Panc1 (cell line): ENCODE measurements around the gene FARP1. TPM values are rescaled to one million over a fixed set of nuclear protein-coding genes. Genes with fewer than 3 reads are reported as not detected.

Source experiments
- ATAC-seq: fragments of 200-7000 bp; cut with Tn5 transposase; 2 replicates; pipeline ENCODE4 v1.9.1; 2020; ENCODE audit warnings: mild to moderate bottlenecking, moderate library complexity
- BruUV-seq: library from RNA; stranded (reverse); fragments of 400-500 nt; replicated peaks from 2 replicates; lab custom pipeline; 2021; lab: Mats Ljungman, UMichigan
- CTCF ChIA-PET: fragments of 300-600 bp; sonication (Branson Sonifier 250); formaldehyde crosslinking; loops from one replicate; lab custom pipeline; 2022; ENCODE audit warnings: antibody characterized with exemption; lab: Charles Lee
- POLR2A ChIA-PET: fragments of 300-600 bp; sonication (Branson Sonifier 250); formaldehyde crosslinking; loops from one replicate; lab custom pipeline; 2022; ENCODE audit warnings: antibody characterized with exemption; lab: Charles Lee
- DNase-seq: peaks from one replicate; pipeline ENCODE4 v3.0.0-alpha.2; 2010; ENCODE audit warnings: low read depth, low spot score
- H3K27ac ChIP-seq: 2 replicates; pipeline ENCODE4 v1.5.1; 2011; ENCODE audit warnings: mild to moderate bottlenecking, low read length, inconsistent platforms
- H3K27me3 ChIP-seq: fragments of 200-500 bp; sonication (Bioruptor generic); 2 replicates; pipeline ENCODE4 v1.6.0; 2014; ENCODE audit warnings: low read length, inconsistent platforms; ENCODE audit not compliant: control insufficient read depth, insufficient read depth
- H3K36me3 ChIP-seq: fragments of 200-500 bp; sonication (Bioruptor generic); 2 replicates; pipeline ENCODE4 v1.5.1; 2014; ENCODE audit warnings: inconsistent platforms, mild to moderate bottlenecking, low read length, moderate library complexity; ENCODE audit not compliant: control insufficient read depth, insufficient read depth
- H3K4me1 ChIP-seq: 2 replicates; pipeline ENCODE4 v1.5.1; 2011; ENCODE audit warnings: inconsistent platforms, mild to moderate bottlenecking, low read length, moderate library complexity; ENCODE audit not compliant: control insufficient read depth, insufficient read depth
- H3K4me3 ChIP-seq, 2 experiments: 2 replicates each; pipeline ENCODE4 v1.5.1; 2011 to 2012; ENCODE audit warnings: low read depth in 2 of 2, low read length in 2 of 2, mild to moderate bottlenecking in 2 of 2, inconsistent platforms in 1 of 2, moderate library complexity in 1 of 2
- H3K9me3 ChIP-seq: fragments of 200-500 bp; sonication (Bioruptor generic); 2 replicates; pipeline ENCODE4 v1.5.1; 2014; ENCODE audit warnings: low read depth, mild to moderate bottlenecking, inconsistent platforms, low read length, moderate library complexity; ENCODE audit not compliant: control insufficient read depth, insufficient read depth
- CTCF ChIP-seq: fragments of 450-650 bp; IDR thresholded peaks from 2 replicates; pipeline ENCODE4 v1.5.1; 2017; ENCODE audit warnings: mild to moderate bottlenecking
- POLR2AphosphoS5 ChIP-seq: IDR thresholded peaks from 2 replicates; pipeline ENCODE4 v1.6.1; 2012; ENCODE audit warnings: mild to moderate bottlenecking, low read depth, low read length, moderate library complexity
- SIN3A ChIP-seq: IDR thresholded peaks from 2 replicates; pipeline ENCODE4 v1.6.1; 2012; ENCODE audit warnings: low read depth, mild to moderate bottlenecking, low read length, moderate library complexity, borderline replicate concordance; ENCODE audit not compliant: insufficient read depth
- TCF7L2 ChIP-seq: IDR thresholded peaks from 2 replicates; pipeline ENCODE4 v1.6.1; 2011; ENCODE audit warnings: mild to moderate bottlenecking, low read depth, low read length, inconsistent platforms
- in situ Hi-C: cut with HindIII; loops from 2 replicates; pipeline ENCODE4 v1.10.0; 2016; ENCODE audit warnings: low sequenced_read_pairs, low pct_unique_long_range_greater_than_20kb
- intact Hi-C: fragments of 100-400 bp; cut with micrococcal nuclease; formaldehyde crosslinking; loops from one replicate; pipeline ENCODE4 v1.10.0; 2022; ENCODE audit not compliant: unreplicated experiment
- total RNA-seq: library from RNA; stranded (reverse); gene quantifications from one replicate; pipeline ENCODE4 v1.2.1, GENCODE V29; 2021; ENCODE audit not compliant: unreplicated experiment
- TF ChIP-seq, protein P1 (sequence below), 2 experiments: IDR thresholded peaks; 2 replicates each; pipeline ENCODE4 v1.6.1; 2011 to 2012; ENCODE audit warnings: low read depth in 2 of 2, control low read depth in 1 of 2, low read length in 1 of 2, mild to moderate bottlenecking in 1 of 2, moderate library complexity in 1 of 2; ENCODE audit not compliant: insufficient read depth in 1 of 2

Gene FARP1
- total RNA-seq, 1 experiment from 2014 or later = 61.9 TPM

DNA sequence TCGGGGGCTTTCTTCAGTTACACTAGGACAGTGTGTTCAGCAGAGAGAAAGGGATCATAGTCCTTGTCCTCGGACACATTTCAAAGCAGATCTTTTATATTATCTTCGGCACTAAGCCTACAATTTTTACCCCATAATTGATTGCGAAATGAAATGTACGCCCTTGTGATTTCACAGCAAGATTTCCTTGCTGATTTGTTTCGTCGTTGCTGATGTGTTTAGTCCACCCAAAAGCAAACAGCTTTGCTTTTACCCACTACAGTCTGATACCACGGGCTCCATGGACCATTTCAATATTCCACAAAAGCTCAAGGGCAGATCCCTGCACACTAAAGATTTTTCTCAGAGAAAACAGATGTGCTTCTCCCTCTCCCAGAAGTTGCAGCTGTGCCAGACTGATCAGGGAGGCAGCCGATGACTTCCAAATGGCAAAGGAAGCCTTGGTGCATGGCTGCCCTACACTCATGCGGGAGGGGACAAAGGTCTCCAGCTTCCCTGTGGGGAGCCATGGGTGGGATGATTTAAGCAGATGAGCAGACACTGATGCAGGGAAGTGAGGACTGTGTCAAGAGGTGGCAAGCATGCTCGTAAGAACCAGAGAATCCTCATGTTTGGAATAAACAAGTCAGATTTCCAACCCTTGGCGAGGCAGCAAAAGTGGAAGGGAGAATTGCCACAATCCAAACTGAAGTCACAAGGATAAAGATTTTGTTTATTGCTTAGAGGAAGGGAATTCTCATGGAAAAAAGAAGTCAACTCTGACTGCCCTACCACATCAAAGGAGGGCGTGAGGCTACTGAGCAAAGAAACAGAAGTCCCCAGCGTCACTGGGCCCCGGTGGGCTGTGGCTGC lies 353.0 kb downstream of the FARP1 start:
- TF ChIP-seq, protein P1, sequence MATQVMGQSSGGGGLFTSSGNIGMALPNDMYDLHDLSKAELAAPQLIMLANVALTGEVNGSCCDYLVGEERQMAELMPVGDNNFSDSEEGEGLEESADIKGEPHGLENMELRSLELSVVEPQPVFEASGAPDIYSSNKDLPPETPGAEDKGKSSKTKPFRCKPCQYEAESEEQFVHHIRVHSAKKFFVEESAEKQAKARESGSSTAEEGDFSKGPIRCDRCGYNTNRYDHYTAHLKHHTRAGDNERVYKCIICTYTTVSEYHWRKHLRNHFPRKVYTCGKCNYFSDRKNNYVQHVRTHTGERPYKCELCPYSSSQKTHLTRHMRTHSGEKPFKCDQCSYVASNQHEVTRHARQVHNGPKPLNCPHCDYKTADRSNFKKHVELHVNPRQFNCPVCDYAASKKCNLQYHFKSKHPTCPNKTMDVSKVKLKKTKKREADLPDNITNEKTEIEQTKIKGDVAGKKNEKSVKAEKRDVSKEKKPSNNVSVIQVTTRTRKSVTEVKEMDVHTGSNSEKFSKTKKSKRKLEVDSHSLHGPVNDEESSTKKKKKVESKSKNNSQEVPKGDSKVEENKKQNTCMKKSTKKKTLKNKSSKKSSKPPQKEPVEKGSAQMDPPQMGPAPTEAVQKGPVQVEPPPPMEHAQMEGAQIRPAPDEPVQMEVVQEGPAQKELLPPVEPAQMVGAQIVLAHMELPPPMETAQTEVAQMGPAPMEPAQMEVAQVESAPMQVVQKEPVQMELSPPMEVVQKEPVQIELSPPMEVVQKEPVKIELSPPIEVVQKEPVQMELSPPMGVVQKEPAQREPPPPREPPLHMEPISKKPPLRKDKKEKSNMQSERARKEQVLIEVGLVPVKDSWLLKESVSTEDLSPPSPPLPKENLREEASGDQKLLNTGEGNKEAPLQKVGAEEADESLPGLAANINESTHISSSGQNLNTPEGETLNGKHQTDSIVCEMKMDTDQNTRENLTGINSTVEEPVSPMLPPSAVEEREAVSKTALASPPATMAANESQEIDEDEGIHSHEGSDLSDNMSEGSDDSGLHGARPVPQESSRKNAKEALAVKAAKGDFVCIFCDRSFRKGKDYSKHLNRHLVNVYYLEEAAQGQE (IDR thresholded peaks at IDR 0.05; ENCODE audit: insufficient read depth in 1 of 2, low read depth in 2 of 2, low read length in 1 of 2) = no peak
- TF ChIP-seq TCF7L2 = no peak
- no peak for TF ChIP-seq SIN3A
- TF ChIP-seq POLR2AphosphoS5 = no peak
- TF ChIP-seq CTCF = no peak
- no peaks in the 10 kb centered on the region for H3K27me3 ChIP-seq
- intact Hi-C loops = no loop called here
- ATAC-seq (no peak), DNase-seq (no peak)
- ChIA-PET CTCF (no interaction called here), POLR2A (no interaction called here)
- in situ Hi-C loops = no loop called here
- no peaks in the 10 kb centered on the region for H3K36me3 ChIP-seq
- H3K9me3 ChIP-seq = no peaks in the 10 kb centered on the region
- no peak overlapping the region for H3K27ac ChIP-seq
- no peaks in the 10 kb centered on the region for H3K4me1 ChIP-seq
- BruUV-seq = no TSS peak
- H3K4me3 ChIP-seq = no peak overlapping the region

DNA sequence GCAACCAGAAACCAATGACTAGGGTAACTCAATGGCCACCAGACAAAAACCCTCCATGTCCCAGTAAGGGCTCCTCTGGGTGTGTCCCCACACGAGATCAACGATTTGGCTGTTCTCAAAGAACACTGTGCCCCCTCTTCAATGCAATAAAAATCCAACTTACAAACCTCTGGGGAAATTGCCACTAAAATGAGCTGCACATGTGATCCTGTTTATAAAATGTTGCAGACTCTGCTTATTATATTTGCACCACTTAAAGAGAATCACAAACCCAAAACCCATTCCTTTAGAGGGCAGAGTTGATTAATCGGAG lies 353.5 kb downstream of the FARP1 start:
- DNase-seq (no peak), ATAC-seq (no peak)
- intact Hi-C loops = no loop called here
- Histone ChIP-seq H3K4me3 (no peak overlapping the region), H3K27me3 (no peaks in the 10 kb centered on the region), H3K27ac (no peak overlapping the region), H3K4me1 (no peaks in the 10 kb centered on the region), H3K9me3 (no peaks in the 10 kb centered on the region), H3K36me3 (no peaks in the 10 kb centered on the region)
- ChIA-PET POLR2A (no interaction called here), CTCF (no interaction called here)
- no TSS peak for BruUV-seq
- TF ChIP-seq TCF7L2 (no peak), SIN3A (no peak), POLR2AphosphoS5 (no peak), CTCF (no peak)
- TF ChIP-seq, protein P1 (IDR thresholded peaks at IDR 0.05; ENCODE audit: insufficient read depth in 1 of 2, low read depth in 2 of 2, low read length in 1 of 2) = no peak
- in situ Hi-C loops = no loop called here
